ENCODE data around the gene SOX4. TPM values are rescaled to one million over a fixed set of nuclear protein-coding genes. Genes with fewer than 3 reads are reported as not detected.
A peak's percentile ranks its signal among the peaks of the same experiment; 100 is the strongest.

SOX4 gene
- polyA plus RNA-seq, 1 donor (not counting 4 experiments of a cell fraction or from before 2014, with no cell fraction given) = 16.3 TPM

DNA sequence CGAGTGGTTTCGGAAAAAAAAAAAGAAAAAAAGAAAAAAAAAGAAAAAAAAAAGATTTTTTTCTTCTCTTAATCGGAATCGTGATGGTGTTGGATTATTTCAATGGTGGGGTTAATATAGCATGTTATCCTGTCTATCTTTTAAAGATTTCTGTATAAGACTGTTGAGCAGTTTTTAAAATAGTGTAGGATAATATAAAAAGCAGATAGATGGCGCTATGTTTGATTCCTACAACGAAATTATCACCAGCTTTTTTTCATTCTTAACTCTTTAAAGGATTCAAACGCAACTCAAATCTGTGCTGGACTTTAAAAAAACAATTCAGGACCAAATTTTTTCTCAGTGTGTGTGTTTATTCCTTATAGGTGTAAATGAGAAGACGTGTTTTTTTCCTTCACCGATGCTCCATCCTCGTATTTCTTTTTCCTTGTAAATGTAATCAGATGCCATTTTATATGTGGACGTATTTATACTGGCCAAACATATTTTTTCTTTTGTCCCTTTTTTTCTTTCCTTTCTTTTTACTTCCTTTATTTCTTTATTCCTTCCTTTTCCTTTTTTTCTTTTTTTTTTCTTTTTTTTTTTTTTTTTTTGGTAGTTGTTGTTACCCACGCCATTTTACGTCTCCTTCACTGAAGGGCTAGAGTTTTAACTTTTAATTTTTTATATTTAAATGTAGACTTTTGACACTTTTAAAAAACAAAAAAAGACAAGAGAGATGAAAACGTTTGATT is 3.6 kb downstream of the SOX4 start:
- Histone ChIP-seq H3K27ac (ENCODE audit: control insufficient read depth, insufficient read depth, low read length) (peak overlapping the region; percentile 84), H3K27me3 (ENCODE audit: control insufficient read depth, extremely low read depth, insufficient read depth, low read length) (no peaks in the 10 kb centered on the region), H3K4me3 (ENCODE audit: control insufficient read depth in 2 of 3, extremely low read depth in 1 of 3, insufficient read depth in 2 of 3, low read depth in 1 of 3, low read length in 3 of 3) (peak overlapping the region; percentile 59 to 98 (median 93)), H3K4me2 (ENCODE audit: control insufficient read depth, extremely low read depth, insufficient read depth, low read depth, low read length) (peak overlapping the region; percentile 88), H3K79me2 (ENCODE audit: control insufficient read depth, insufficient read depth, low read length) (peaks cover 46% of the 10 kb centered on the region), H4K20me1 (ENCODE audit: control insufficient read depth, extremely low read depth, insufficient read depth, low read length) (no peaks in the 10 kb centered on the region), H3K9ac (ENCODE audit: control insufficient read depth, extremely low read depth, insufficient read depth, low read length) (peak overlapping the region; percentile 96), H3K36me3 (ENCODE audit: control insufficient read depth in 2 of 2, extremely low read depth in 1 of 2, insufficient read depth in 2 of 2, low read length in 2 of 2) (peaks cover 0 to 2% of the 10 kb centered on the region in 2 experiments), H3K9me3 (ENCODE audit: control insufficient read depth, low read depth, low read length) (no peaks in the 10 kb centered on the region), H2AFZ (ENCODE audit: control insufficient read depth, low read length) (peak overlapping the region; percentile 22), H3K4me1 (ENCODE audit: control insufficient read depth, extremely low read depth, insufficient read depth, low read length) (peaks cover 16% of the 10 kb centered on the region), H3K9me1 (ENCODE audit: control insufficient read depth, extremely low read depth, insufficient read depth, low read length) (no peaks in the 10 kb centered on the region)
- no peak for FAIRE-seq
- DNase-seq (ENCODE audit: low read depth, low spot score) = no peak
- dilution Hi-C loops (cut with MboI; ENCODE audit: extremely low pct_ligation_motif_present, low sequenced_read_pairs) = no loop called here
- TF ChIP-seq CTCF (optimal IDR thresholded peaks at IDR 0.05 in 1 of 3, IDR thresholded peaks at IDR 0.05 in 1 of 3, conservative IDR thresholded peaks at IDR 0.05 in 1 of 3; ENCODE audit: extremely low read depth in 1 of 3, insufficient read depth in 2 of 3, low read length in 3 of 3) (peak in 1 of 3 experiments; percentile 33), EZH2 (IDR thresholded peaks at IDR 0.05; ENCODE audit: low read length) (no peak)

DNA sequence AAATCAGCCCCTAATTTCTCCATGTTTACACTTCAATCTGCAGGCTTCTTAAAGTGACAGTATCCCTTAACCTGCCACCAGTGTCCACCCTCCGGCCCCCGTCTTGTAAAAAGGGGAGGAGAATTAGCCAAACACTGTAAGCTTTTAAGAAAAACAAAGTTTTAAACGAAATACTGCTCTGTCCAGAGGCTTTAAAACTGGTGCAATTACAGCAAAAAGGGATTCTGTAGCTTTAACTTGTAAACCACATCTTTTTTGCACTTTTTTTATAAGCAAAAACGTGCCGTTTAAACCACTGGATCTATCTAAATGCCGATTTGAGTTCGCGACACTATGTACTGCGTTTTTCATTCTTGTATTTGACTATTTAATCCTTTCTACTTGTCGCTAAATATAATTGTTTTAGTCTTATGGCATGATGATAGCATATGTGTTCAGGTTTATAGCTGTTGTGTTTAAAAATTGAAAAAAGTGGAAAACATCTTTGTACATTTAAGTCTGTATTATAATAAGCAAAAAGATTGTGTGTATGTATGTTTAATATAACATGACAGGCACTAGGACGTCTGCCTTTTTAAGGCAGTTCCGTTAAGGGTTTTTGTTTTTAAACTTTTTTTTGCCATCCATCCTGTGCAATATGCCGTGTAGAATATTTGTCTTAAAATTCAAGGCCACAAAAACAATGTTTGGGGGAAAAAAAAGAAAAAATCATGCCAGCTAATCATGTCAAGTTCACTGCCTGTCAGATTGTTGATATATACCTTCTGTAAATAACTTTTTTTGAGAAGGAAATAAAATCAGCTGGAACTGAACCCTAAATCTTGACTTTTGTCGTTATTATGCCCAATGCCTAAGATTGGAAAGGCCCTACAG is 4.5 kb downstream of the SOX4 start:
- Histone ChIP-seq H3K9ac (ENCODE audit: control insufficient read depth, extremely low read depth, insufficient read depth, low read length) (peak overlapping the region; percentile 33), H3K4me2 (ENCODE audit: control insufficient read depth, extremely low read depth, insufficient read depth, low read depth, low read length) (peak overlapping the region; percentile 88), H3K27me3 (ENCODE audit: control insufficient read depth, extremely low read depth, insufficient read depth, low read length) (no peaks in the 10 kb centered on the region), H4K20me1 (ENCODE audit: control insufficient read depth, extremely low read depth, insufficient read depth, low read length) (no peaks in the 10 kb centered on the region), H3K9me3 (ENCODE audit: control insufficient read depth, low read depth, low read length) (no peaks in the 10 kb centered on the region), H2AFZ (ENCODE audit: control insufficient read depth, low read length) (no peak overlapping the region), H3K4me1 (ENCODE audit: control insufficient read depth, extremely low read depth, insufficient read depth, low read length) (peaks cover 14% of the 10 kb centered on the region), H3K27ac (ENCODE audit: control insufficient read depth, insufficient read depth, low read length) (no peak overlapping the region), H3K36me3 (ENCODE audit: control insufficient read depth in 2 of 2, extremely low read depth in 1 of 2, insufficient read depth in 2 of 2, low read length in 2 of 2) (peaks cover 0 to 2% of the 10 kb centered on the region in 2 experiments), H3K79me2 (ENCODE audit: control insufficient read depth, insufficient read depth, low read length) (peaks cover 46% of the 10 kb centered on the region), H3K4me3 (ENCODE audit: control insufficient read depth in 2 of 3, extremely low read depth in 1 of 3, insufficient read depth in 2 of 3, low read depth in 1 of 3, low read length in 3 of 3) (peak overlapping the region; percentile 59 to 98 (median 93)), H3K9me1 (ENCODE audit: control insufficient read depth, extremely low read depth, insufficient read depth, low read length) (no peaks in the 10 kb centered on the region)
- no peak for TF ChIP-seq CTCF (optimal IDR thresholded peaks at IDR 0.05 in 1 of 3, IDR thresholded peaks at IDR 0.05 in 1 of 3, conservative IDR thresholded peaks at IDR 0.05 in 1 of 3; ENCODE audit: extremely low read depth in 1 of 3, insufficient read depth in 2 of 3, low read length in 3 of 3)
- no peak for TF ChIP-seq EZH2 (IDR thresholded peaks at IDR 0.05; ENCODE audit: low read length)
- dilution Hi-C loops (cut with MboI; ENCODE audit: extremely low pct_ligation_motif_present, low sequenced_read_pairs) = no loop called here
- FAIRE-seq = no peak
- no peak for DNase-seq (ENCODE audit: low read depth, low spot score)
